COLO668 (cell line): ENCODE measurements around the gene SLC26A4.
"Not testable (repeated sequence)": the region's sequence is repeated elsewhere in the genome, so short reads cannot be mapped to it uniquely, and the experiment has no call there.

Experiments
- DNase-seq: peaks from one replicate; lab custom pipeline; 2025; ENCODE audit not compliant: unreplicated experiment; lab: John Stamatoyannopoulos, UW

SLC26A4 gene

GRCh38 chr7:107660381-107661080, at the start of gene SLC26A4:
TSS of gene SLC26A4 (plus strand) at chr7:107660828. CDS start at chr7:107661642, 814 bp downstream.
- DNase-seq: peak; percentile 28

DNA sequence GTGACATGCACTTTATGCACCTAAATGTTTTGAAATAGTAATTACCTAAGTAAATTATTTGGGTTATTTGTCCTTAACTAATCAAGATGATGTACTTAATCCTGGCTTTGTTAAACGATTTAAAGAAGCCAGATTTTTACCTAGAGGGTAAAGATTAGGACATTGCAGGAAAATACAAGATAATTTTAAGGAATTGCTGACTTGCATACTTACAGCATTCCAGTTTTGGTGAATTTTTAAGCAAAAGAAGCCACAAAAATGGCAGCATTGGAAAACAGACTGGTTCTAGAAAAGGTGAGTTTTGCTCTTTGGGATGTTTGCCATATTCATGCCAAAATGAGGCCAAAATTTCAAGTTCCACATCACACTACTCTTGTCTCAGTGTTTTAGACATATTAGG, 47.2 kb upstream of the SLC26A4 start:
- no peak for DNase-seq

GRCh38 chr7:107613948-107614347, 46.7 kb upstream of the SLC26A4 start:
- no peak for DNase-seq

GRCh38 chr7:107614425-107614824, 46.2 kb upstream of the SLC26A4 start:
- no peak for DNase-seq

GRCh38 chr7:107615910-107616680, 44.5 kb upstream of the SLC26A4 start:
- DNase-seq: no peak

DNA sequence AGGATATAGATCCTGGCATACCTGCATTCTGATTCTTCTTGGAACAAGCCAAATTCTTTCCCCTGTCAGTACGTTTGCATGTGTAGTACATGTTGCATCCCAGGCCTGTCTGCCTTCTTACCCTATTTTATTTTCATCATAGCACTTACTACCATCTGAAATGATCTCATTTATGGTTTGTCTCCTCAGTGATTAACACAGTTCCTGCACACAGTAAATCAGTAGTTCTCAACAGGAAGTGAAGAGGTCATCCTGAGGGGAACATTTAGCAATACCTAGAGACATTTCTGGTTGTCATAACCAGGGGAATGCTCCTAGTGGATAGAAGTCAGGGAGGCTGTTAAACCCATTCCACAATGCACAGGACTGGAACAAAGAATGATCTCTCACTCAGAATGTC, 38.2 kb upstream of the SLC26A4 start:
- DNase-seq: no peak

DNA sequence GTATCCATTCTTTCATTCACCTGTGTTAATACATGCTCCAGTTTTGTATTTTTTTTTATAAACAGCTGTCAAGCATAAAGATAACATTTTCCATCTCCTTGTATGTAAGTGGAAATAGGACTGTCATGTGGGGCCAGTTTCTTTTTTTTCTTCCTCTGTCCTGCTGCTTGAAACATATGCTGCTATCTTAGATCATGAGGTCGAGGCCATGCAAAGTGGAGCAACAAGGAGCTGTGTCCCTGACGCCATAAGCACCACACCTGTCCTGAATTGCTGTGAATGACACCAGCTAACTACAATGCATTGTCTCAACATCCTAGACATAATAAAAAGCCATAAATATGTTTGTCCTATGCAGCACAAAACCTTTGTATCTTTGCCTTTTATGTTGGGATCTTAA, 37.7 kb upstream of the SLC26A4 start:
- DNase-seq: no peak

DNA sequence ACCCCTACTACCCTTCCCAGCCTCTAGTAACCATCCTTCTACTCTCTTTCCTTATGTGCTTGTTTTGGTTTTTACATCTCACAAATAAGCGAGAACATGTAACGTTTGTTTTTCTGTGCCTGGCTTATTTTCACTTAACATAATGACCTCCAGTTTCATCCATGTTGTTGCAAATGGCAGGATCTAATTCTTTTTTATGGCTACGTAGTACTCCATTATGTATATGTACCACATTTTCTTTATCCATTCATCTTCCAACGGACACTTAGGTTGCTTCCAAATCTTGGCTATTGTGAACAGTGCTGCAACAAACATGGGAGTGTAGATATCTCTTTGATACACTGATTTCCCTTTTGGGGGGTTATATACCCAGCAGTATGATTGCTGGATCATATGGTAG, 33.6 kb upstream of the SLC26A4 start:
- DNase-seq: no peak

GRCh38 chr7:107628461-107629064, 32.1 kb upstream of the SLC26A4 start:
- DNase-seq: no peak

- no peak for DNase-seq
Measured at GRCh38 chr7:107630342-107630741, 30.3 kb upstream of the SLC26A4 start.

- DNase-seq: no peak
Measured at GRCh38 chr7:107631588-107632491, 28.8 kb upstream of the SLC26A4 start.

GRCh38 chr7:107632492-107632865, 28.1 kb upstream of the SLC26A4 start:
- DNase-seq: no peak

DNA sequence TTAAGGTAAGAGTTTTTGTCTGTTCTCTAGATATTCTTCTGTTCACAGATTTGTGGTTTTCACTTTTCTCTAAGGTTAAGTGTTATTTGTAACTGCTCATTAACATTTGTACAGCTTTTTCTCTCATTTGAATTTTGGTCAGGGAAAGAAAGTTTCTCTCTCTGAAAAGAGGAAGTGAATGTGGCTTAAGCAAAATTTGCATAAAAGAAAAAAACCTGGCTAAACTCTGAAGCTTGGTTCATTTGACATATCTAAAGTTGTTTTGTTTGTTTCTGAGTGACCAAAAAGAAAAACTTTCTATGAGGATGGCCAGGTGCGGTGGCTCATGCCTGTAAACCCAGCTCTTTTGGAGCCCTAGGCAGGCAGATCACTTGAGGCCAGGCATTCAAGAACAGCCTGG, 22.0 kb upstream of the SLC26A4 start:
- DNase-seq: no peak

DNA sequence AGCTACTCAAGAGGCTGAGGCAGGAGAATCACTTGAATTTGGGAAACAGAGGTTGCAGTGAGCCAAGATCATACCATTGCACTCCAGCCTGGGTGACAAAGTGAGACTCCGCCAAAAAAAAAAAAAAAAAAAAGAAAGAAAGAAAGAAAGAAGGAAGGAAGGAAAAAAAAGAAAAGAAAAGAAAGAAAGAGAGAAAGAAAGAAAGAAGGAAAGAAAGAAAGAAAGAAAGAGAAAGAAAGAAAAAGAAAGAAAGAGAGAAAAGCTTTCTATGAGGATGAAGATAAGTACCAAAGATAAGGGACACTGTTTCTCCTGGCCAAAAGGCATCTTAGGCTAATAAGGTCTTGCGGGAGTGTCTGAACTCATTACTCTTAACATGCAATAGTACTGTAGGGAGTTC, 21.6 kb upstream of the SLC26A4 start:
- not testable (repeated sequence) for DNase-seq

DNA sequence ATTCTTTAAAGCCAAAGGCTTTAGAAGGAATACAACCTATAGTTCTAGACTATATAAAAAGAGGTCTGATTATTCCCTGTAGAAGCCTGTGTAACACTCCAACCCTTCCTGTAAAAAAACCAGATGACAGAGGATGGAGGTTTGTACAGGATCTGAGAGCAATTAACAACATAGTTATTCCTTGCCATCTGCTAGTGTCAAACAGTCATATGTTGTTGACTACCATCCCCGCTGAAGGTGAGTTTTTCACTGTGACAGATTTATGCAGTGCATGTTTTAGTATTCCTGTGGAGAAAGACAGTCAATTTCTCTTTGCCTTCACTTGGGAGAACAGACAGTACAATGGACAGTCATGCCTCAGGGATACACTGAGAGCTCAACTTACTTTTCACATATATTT, 19.0 kb upstream of the SLC26A4 start:
- DNase-seq: no peak

DNA sequence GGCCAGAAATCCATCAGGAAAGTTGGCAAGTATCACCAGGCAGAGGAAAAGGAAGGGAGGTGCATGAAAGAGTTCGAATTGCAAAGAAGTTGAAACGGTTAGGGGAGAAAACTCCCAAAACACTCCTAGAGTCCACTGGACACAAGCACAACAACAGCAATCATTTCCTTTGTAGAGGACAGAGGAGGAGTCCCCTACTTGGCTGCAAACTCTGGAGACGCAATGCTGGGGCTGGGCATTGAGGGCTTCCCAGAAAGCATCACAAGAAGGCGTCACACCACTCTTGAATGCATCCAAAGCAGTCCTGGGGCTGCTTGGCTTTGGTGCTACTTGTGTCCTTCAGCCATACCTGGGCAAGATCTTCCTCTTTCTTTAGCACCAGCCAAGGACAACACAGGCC, 18.1 kb upstream of the SLC26A4 start:
- DNase-seq: no peak

GRCh38 chr7:107643407-107643806, 17.2 kb upstream of the SLC26A4 start:
- DNase-seq: no peak

- no peak for DNase-seq
Measured at GRCh38 chr7:107643938-107644308, 16.7 kb upstream of the SLC26A4 start.

DNA sequence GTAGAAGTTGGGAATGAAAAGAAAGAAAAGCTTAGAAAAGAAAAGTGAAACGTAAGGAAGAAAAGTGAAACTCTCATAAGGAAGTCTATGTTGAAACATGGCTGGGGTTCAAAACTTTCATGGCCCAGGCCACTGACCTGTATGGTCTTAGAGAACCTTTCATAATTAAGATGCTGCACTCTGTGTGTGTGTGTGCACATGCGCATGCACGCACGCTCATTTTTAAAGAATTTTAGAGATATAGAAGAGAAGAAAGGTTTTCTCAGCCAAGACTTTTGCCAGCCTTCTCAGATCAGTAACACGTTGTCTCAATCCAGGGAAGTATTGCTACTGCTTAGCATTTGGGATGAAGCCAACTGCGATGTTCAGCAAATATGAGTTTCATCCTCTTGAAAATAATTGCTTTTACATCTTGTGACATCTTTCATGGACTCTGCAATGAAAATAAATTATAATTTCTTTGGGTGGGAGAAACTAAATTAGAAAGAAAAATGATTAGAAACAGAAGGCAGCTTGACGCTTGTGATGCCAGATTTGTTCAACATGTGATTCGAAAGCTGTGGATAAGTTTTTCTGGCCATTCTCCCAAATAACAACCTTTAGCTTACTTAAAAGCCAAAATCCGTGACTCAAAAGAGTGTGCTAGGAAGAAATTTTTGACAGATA, 16.2 kb upstream of the SLC26A4 start:
- no peak for DNase-seq

DNA sequence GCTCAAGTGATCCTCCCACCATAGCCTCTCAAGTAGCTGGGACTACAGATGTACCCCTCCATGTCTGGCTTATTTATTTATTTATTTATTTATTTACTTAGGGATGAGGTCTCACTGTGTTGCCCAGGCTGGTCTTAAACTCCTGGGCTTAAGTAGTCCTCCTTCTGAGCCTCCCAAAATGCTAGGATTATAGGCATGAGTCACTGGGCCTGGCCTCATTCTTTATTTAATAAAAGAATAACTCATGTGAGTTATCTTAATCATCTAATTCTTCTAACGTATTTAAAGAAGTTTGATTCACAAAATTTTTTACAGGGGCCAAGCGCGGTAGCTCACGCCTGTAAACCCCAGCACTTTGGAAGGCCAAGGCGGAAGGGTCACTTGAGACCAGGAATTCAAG, 8.0 kb upstream of the SLC26A4 start:
- no peak for DNase-seq

DNA sequence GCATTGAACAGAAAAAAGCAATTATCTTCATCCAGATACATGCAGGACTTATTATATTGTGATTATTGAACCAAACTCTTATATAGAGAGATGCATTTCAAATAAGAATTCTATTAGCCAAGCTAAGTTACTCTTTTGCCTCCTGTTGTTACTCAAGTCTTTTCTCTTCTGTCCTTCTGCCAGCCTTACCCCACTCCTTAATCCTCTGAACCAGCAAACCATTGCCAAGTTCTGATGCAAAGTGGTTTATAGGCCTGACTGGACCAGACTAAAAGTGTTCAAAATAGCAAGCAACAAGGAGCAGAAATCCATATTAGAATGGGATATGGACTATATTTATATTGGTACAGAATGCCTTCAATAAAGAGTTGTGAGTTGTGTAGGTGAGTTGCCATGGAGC, 2.2 kb upstream of the SLC26A4 start:
- no peak for DNase-seq
